ENCODE data around the gene GLRA1.
"Not testable (repeated sequence)": the region's sequence is repeated elsewhere in the genome, so short reads cannot be mapped to it uniquely, and the experiment has no call there.

The GLRA1 gene

GRCh38 chr5:151820271-151820670, 104.4 kb downstream of the GLRA1 start:
- no peak for DNase-seq (ENCODE audit: low read depth in 2 of 3, low spot score in 2 of 3)

- DNase-seq (ENCODE audit: low read depth in 2 of 3, low spot score in 2 of 3), result no peak
Observed at GRCh38 chr5:151819830-151820229, 104.8 kb downstream of the GLRA1 start.

- no peak for DNase-seq (ENCODE audit: low read depth in 2 of 3, low spot score in 2 of 3)
Observed at GRCh38 chr5:151815051-151815450, 109.6 kb downstream of the GLRA1 start.

DNA sequence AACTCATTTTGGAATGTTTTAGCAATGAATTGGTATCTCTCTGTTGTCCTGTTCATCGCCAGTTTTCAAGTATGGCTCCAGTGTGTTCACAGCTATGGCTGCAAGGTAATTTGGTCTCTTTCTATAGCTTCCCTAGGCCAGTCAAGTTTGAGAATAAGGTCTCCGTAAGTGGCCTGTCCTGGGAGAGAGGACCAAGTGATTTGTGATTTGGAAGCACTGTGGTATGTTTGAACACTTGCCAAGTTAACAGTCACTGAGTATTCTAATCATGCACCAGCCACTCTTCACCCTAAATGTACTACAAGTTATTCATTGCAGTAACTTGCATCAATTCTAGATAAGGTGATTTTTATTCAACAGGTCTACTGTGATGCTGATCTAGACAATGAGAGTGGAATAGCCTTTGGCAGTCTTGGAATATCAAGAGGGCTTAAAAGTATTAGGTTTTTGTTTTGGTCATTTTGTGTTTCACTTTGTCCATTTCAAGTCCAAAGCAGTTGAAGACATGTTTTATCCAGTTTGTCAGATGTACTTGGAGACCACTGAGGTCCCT, 111.8 kb downstream of the GLRA1 start:
- no peak for DNase-seq (ENCODE audit: low read depth in 2 of 3, low spot score in 2 of 3)

DNA sequence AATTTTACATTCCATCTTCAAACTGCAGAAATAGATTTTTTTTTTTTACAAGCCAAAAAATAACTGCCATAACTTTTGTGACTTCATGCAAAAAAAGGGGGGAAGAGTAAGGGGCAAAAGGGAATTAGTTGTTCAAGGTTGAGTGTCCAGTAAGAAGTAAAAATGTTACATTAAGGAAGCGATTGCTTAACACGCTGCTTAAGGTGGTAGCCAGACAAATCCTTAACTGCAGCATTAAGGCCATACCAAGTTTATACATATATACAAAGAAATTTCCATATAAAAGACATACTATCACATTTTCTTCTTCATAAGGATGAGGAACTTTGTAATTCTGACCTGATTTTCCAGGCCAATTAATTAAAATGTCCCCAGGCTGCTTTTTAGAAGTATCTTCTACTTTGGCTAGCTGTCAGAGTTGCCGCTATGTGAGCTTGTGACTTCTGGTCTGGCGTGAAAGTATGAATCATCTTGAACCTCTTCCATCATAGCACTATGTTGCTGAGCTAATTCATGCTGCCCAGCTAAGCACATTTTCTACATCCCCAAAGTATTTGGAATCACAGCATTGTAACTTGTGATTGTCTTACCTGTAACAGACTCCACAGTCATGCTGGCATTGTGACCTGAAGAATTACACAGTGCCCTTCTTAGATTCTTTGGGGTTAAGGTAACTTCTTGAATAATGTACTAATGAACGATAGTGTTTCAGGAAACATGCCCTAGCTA, 112.9 kb downstream of the GLRA1 start:
- no peak for DNase-seq (ENCODE audit: low read depth in 2 of 3, low spot score in 2 of 3)

DNA sequence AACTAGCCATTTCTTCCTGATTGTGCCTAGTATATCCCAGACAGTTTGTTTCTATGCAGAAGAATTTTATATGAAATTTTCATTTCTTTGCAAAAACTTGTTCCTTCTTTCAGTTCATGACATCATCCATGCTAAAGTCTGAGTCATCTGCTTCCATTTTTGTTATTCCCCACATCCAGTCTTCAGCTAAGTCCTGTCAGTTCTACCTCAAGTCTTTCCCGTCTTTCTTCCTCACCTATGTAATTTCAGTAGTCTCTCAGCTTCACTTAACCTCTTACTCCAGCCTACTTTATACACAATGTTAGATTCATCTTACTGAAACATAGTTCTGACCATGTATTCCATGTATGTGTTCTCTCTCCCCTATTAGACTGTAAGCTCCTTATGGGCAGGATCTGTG, 113.8 kb downstream of the GLRA1 start:
- DNase-seq (ENCODE audit: low read depth in 2 of 3, low spot score in 2 of 3), result no peak

GRCh38 chr5:151810449-151810848, 114.2 kb downstream of the GLRA1 start:
- no peak for DNase-seq (ENCODE audit: low read depth in 2 of 3, low spot score in 2 of 3)

DNA sequence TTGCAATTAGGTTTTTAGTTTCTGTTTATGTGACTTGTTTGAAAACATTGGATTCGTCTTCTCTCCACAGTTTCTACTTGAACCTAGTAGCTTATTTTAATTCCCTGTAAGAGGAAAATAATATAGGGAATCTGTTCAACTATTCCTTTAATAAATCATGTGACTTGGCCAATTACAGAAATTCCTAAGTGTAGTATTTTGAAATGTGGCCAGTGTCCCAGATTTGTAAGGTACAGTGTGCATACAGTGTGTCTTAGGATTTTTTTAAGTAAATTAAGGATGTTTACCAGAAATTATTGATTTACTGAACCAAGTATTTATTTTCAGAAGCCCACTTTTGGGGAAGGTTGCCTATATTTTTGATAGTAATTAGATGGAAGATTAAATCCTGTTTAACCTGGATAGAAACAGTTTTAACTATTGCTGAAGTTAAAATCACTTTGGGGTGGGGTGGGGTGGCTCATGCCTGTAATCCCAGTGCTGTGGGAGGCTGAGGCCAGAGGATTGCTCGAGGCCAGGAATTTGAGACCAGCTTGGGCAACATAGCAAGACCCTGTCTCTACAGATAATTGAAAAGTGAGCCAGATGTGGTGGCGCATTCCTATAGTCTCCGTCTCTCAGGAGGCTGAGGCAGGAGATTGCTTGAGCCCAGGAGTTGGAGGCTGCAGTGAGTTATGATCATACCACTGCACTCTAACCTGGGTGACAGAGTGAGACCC, 116.0 kb downstream of the GLRA1 start:
- no peak for DNase-seq (ENCODE audit: low read depth in 2 of 3, low spot score in 2 of 3)

DNA sequence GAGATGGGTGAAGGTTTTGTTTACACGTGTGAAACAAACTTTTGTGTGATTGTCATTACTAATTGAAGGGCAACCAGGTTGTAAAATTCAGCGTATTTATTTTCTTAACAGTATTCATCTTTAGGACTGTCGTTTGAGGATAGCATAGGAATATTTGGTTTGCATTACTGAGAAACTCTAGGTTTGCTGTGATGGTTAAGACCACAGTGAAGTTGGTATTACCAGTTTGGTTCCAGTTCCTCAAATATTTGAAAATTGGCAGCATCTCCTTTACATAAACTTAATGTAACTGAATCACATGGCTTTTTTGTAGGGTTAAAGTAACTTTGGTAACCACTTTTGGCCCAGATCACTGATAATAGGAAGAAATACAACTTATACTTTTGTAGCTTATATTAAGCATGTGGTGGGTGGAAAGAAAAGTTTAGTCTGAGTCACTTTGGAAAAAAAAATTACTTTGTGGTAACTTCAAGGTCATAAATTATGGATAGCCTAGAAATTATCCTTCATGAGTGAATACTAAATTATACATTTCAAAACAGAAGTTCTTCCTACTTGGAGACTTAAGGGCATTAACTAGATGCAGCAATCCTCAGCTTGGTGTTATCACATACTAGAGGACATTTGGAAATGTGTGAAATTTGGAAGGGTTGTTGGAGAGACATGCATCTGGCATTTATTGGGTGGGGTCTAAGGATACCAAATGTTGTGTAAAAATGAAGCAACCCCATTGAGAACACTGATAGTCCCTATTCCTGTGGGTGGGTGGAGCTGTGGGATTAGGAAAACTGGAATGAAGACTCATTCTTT, 119.0 kb downstream of the GLRA1 start:
- DNase-seq (ENCODE audit: low read depth in 2 of 3, low spot score in 2 of 3), result no peak

DNA sequence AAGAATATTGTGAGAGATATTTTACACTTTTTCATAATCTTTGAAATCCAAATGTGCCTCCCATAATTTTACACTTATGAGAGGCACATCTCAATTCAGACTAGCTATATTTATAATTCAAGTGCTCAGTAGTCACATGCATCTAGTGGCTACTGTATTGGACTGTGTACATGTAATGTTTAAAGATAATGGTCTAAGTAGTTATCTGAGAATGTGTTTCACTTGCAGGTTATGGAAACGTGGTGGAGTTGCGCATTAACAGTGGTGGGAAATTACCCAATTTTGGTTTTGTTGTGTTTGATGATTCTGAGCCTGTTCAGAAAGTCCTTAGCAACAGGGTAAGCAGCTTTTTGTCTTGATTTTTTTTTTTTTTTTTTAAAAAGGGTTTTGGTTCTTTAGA, 124.1 kb downstream of the GLRA1 start:
- DNase-seq (ENCODE audit: low read depth in 2 of 3, low spot score in 2 of 3), result no peak

- DNase-seq (ENCODE audit: low read depth in 2 of 3, low spot score in 2 of 3), result no peak
Observed at GRCh38 chr5:151799407-151799806, 125.2 kb downstream of the GLRA1 start.

GRCh38 chr5:151798674-151799073, 126.0 kb downstream of the GLRA1 start:
- no peak for DNase-seq (ENCODE audit: low read depth in 2 of 3, low spot score in 2 of 3)

GRCh38 chr5:151795426-151795825, 129.2 kb downstream of the GLRA1 start:
- DNase-seq (ENCODE audit: low read depth in 2 of 3, low spot score in 2 of 3), result no peak

DNA sequence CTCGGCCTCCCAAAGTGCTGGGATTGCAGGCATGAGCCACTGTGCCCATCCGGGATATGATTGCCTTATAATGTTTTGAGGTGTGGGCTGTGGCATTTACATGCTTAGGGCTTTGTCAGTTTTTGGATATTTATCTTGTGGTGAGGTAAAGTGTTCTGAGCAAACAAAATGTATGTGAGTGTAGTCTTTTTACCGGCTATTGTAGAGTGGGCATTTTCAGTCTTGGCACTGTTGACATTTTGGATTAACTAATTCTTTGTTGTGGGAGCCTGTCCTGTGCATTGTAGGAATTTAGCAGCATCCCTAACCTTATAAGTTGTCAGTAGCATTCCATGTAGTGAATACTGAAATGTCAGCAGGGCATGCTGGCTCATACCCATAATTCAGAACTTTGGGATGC, 131.3 kb downstream of the GLRA1 start:
- no peak for DNase-seq (ENCODE audit: low read depth in 2 of 3, low spot score in 2 of 3)

- no peak for DNase-seq (ENCODE audit: low read depth in 2 of 3, low spot score in 2 of 3)
Observed at GRCh38 chr5:151787817-151788216, 136.8 kb downstream of the GLRA1 start.

- no peak for DNase-seq (ENCODE audit: low read depth in 2 of 3, low spot score in 2 of 3)
Observed at GRCh38 chr5:151786468-151786867, 138.2 kb downstream of the GLRA1 start.

GRCh38 chr5:151784141-151784540, 140.5 kb downstream of the GLRA1 start:
- DNase-seq (ENCODE audit: low read depth in 2 of 3, low spot score in 2 of 3), result no peak

- DNase-seq (ENCODE audit: low read depth in 2 of 3, low spot score in 2 of 3), result not testable (repeated sequence)
Observed at GRCh38 chr5:151783664-151784063, 141.0 kb downstream of the GLRA1 start.

GRCh38 chr5:151781201-151781600, 143.4 kb downstream of the GLRA1 start:
- no peak for DNase-seq (ENCODE audit: low read depth in 2 of 3, low spot score in 2 of 3)

GRCh38 chr5:151780348-151780747, 144.3 kb downstream of the GLRA1 start:
- no peak for DNase-seq (ENCODE audit: low read depth in 2 of 3, low spot score in 2 of 3)

DNA sequence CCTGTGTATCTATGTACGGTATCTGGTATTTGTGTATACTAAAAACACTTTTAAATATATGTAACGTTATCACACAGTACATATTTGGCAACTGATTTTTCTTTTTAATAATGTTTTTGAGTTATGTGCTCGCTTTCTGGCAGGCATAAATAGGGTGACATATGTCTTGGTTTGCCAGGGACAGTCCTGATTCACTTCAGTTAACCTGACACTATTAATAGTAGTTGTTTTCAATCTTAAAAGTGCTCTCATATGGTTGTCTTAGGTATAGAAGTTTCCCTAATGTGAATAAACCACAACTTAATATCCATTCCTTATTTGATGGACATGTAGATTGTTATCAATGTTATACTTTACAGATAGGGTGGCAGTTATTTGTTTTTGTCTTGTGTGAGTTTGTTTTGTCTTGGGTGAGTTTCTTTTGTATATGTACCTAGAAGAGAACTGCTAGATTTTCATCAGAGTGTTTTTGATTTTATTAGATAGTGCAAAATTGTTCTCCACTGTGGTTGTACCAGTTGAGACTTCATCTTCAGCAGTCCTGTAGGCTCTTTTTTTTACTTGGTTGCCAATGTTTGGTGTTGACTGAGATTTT, 145.0 kb downstream of the GLRA1 start:
- DNase-seq (ENCODE audit: low read depth in 2 of 3, low spot score in 2 of 3), result no peak

All from activated CD8-positive, alpha-beta memory T cell treated with anti-CD3 and anti-CD28 coated beads for 48 hours (primary cell).